ENCODE results near the gene ALDH7A1.
"Not testable (repeated sequence)": the region's sequence is repeated elsewhere in the genome, so short reads cannot be mapped to it uniquely, and the experiment has no call there.

ALDH7A1 gene

DNA sequence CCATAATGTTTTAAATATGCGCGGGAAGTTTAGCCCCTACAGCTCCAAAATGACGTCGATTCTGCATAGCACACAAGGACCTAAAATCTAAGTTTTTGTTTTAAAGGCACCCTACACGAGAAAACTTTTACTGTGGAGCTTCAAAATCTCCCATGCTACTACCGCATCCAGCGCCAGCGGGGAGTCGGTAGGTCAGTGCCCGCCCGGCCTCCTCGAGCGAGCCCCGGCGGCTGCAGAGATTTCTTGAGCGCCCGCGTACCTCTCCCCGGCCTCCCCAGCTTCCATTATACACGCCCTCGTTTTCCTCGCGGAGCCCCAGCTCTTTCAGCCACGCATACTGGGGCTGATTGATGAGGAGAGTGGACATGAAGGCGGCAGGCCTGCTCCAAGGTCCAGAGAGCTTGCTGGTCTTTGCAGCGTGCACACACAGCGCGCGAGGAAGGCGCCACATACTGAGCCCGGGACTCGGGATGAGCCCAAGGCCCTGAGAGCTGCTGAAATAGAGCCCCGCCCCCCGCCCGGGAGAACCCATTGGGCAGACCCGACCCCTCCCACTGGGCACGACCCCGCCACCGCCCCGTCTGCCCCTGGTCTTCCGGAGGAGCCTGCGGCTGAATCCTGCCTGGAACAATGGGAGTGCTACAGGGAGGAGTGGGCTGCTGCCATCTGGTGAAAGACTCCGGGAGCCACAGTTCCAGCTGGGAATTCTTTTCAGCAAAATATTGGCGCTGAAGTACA lies at the start of gene ALDH7A1:
ALDH7A1 (minus strand) TSS at position 472 of the 738 bp plus-strand sequence; CDS start at position 451, 21 bp downstream.
- DNase-seq (ENCODE audit: low read depth): no peak

- DNase-seq (ENCODE audit: low read depth): no peak
These were observed 46.4 kb upstream of the ALDH7A1 start for GRCh38 chr5:126641387-126641786.

DNA sequence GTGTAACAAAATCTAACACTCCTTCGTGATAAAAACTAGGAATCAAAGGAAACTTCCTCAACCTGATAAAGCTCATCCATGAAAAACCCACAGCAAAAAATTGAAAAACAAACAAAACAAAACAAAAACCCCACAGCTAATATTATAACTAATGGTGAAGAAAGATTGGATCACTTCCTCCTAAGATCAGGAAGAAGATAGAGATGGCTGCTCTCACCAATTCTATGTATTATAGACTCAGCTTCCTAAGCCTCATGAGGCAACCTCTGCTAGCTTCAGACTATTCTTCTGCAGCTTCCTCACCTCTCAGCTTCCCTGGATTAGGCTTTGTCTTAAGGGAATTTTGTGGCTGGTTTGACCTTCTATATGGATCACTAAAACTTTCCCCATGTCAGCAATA lies 45.8 kb upstream of the ALDH7A1 start:
- no peak for DNase-seq (ENCODE audit: low read depth)

DNA sequence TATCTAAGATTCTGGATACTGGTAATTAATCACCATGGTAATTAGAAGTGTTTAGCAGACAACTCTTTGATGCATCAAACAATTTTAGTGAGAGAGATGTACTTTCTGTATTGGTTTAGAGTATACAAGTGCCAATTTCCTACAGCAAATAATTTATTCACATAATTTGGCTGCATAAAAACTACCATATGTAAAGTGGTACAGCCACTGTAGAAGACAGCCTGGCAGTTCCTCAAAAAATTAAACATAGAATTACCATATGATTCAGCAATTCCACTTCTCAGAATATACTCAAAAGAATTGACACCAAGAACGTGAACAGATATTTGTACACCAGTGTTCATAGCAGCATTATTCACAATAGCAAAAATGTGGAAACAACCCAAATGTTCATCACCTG lies 41.9 kb upstream of the ALDH7A1 start:
- no peak for DNase-seq (ENCODE audit: low read depth)

- no peak for DNase-seq (ENCODE audit: low read depth)
These were observed 40.6 kb upstream of the ALDH7A1 start for GRCh38 chr5:126635585-126635984.

DNA sequence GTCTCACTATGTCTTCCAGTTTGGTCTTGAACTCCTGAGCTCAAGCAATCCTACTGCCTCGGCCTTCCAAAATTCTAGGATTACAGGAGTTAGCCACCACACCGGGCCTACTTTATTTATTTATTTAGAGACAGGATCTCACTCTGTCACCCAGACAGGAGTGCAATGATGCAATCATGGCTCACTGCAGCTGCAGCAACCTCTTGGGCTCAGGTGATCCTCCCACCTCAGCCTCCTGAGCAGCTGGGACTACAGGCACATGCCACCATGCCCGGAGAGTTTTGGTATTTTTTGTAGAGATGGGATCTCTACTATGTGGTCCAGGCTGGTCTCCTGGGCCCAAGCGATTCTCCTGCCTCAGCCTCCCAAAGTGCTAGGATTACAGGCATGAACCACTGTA lies 38.5 kb upstream of the ALDH7A1 start:
- DNase-seq (ENCODE audit: low read depth): no peak

DNA sequence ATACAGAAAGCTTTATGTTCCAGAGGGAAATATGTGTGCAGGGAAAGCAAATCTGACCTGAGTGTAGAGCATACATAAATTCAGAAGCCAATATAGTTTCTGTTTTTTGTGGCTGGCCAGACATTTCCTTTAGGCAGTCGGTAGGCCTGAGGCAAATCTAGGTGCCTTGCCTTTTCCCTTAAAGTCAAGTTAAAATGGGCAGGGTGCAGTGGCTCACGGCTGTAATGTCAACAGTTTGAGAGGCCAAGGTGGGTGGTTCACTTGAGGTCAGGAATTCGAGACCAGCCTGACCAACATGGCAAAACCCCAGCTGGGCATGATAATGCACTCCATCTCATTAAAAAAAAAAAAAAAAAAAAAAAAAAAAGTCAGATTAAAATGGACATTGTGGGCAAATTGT lies 36.9 kb upstream of the ALDH7A1 start:
- DNase-seq (ENCODE audit: low read depth): no peak

DNA sequence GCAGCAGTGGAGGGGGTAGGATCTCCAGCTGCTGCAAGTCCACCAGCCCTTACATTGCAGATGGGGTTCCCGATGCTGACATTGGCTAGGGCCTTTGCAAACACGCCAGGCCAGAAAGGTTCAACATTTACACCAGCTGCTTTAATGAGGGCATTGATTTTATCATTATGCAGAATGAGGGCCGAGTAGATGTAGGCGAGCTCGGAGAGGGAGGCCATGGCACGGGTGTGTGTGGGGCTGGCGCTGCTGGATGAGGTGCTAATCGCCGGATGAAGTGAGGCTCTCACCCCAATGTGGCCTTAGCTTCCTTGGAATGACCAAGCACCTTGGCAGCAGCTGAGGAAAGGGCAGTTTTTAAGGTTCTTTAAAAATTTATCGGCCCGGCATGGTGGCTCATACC lies 33.1 kb upstream of the ALDH7A1 start:
- DNase-seq (ENCODE audit: low read depth): no peak

DNA sequence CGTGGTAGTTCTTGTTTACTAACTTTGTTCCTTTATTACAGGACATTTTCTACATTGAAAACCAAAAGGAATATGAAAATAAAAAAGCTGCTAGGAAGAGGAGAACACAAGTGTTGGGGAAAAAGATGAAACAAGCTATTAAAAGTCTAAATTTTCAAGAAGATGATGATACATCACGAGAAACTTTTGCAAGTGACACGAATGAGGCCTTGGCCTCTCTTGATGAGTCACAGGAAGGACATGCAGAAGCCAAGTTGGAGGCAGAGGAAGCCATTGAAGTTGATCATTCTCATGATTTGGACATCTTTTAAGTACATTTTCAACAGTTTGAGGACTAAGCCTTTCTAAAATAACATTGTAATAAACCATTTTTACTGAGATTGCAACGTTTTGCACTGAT lies 29.5 kb upstream of the ALDH7A1 start:
- no peak for DNase-seq (ENCODE audit: low read depth)

GRCh38 chr5:126619781-126620180 lies 24.8 kb upstream of the ALDH7A1 start:
- no peak for DNase-seq (ENCODE audit: low read depth)

DNA sequence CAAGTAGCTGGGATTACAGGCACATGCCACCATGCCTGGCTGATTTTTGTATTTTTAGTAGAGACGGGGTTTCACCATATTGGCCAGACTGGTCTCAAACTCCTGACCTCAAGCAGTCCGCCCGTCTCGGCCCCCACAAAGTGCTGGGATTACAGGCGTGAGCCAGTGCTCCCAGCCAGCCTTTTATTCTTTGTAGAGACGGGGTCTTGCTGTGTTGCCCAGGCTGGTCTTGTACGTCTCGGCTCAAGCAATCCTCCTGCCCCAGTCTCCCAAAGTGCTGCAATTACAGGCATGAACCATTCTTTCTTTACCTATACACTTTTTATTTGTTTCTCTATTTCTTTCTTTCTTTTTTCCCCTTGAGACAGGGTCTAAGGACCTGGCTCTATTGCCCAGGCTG lies 22.6 kb upstream of the ALDH7A1 start:
- not testable (repeated sequence) for DNase-seq (ENCODE audit: low read depth)

DNA sequence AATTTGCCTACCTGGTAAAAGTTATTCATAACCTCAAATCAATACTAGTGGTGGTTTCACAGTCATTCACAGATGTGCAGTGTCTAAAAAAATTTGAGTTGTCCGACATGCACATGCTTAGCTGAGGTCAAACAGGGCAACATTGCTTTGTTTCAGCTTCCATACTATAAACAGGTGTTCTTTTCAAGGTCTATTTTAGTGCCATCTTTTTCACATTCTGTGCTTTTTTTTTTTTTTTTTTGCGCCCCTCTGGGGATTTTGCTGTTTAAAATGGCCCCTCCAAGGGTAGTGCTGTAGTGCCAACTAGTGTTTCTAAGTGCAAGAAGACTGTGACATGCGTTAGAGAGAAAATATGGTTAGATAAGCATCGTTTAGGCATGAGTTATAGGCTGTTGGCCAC lies 20.3 kb upstream of the ALDH7A1 start:
- no peak for DNase-seq (ENCODE audit: low read depth)

DNA sequence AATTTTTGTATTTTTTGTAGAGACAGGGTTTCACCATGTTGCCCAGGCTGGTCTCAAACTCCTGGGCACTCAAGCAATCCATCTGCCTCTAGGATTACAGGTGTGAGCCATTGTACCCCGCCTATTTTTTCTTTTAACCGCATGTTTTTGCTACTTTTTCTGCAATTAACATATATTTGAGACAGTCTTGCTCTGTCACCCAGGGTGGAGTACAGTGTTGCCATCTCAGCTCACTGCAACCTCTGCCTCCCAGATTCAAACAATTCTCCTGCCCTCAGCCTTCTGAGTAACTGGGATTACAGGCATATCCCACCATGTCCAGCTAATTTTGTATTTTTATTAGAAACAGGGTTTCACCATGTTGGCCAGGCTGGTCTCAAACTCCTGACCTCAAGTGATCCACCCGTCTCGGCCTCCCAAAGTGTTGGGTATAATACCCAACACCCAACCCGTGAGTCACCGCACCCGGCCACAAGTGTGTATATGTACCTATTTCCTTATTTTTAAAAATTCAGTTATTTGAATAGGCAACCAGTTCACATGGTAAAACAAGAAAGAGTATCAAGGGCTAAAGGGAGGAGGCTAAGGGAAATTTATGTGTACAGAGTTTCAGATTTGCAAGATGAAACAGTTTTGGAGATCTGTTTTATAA lies 19.0 kb upstream of the ALDH7A1 start:
- no peak for DNase-seq (ENCODE audit: low read depth)

- DNase-seq (ENCODE audit: low read depth): no peak
These were observed 15.6 kb upstream of the ALDH7A1 start for GRCh38 chr5:126610616-126611015.

DNA sequence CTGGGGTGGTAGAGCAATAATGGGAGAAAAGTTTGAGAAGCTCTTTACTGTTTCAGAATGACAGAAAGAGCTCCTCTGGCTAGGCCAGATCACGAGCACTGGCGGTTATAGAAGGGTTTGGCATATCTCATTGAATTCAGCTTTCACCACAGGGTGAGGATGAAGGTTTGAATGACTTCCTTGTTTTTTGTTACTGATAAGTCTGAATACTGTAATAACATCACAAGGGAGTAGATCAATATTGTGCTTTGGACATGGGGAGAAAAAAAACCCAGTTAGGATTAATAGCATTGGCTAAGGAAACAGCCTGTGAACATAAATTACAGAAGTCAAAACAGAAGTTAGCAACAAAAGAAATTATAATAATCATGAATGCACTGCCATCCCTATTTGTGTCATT lies 15.1 kb upstream of the ALDH7A1 start:
- no peak for DNase-seq (ENCODE audit: low read depth)

GRCh38 chr5:126605525-126605924 lies 10.5 kb upstream of the ALDH7A1 start:
- no peak for DNase-seq (ENCODE audit: low read depth)

GRCh38 chr5:126603402-126603991 lies 8.5 kb upstream of the ALDH7A1 start:
- no peak for DNase-seq (ENCODE audit: low read depth)

- peak; percentile 60 for DNase-seq (ENCODE audit: low read depth)
These were observed 5.9 kb upstream of the ALDH7A1 start, which contains the start of gene PHAX for GRCh38 chr5:126600631-126601511. Gene PHAX, plus strand, starts transcription at chr5:126600947. Its CDS starts 16 bp downstream, at chr5:126600963.

DNA sequence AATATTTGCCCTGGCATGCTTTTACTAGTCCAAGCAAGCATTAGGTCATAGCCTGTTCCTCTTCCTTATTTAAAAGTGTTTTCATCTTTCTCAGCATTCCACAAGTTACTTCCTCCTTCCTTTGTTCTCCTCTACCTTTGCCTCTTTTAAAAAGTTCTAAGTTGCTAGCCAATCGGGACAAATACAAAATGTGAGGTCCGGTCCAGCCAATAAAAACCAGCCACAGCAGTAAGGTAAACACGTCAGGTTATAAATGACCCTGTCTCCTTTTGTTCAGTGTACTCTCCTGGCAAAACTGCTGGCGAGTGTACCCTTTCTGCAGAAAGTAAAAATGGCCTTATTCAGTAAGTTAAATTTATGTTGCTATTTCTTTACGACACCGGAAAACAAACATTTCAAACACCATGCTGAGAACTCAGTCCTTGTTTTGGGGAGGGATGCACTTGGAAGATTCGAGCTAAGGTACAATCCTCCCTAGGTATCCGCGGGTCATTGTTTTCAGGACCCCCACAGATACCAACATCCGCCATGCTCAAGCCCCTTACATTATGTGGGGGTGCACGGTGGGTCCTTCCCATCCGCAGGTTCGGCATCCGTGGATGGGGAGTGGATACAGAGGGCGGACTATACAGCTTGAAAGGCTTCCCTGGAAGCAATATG lies 5.1 kb upstream of the ALDH7A1 start:
- not testable (repeated sequence) for DNase-seq (ENCODE audit: low read depth)

GRCh38 chr5:126599499-126599898 lies 4.5 kb upstream of the ALDH7A1 start:
- DNase-seq (ENCODE audit: low read depth): no peak

DNA sequence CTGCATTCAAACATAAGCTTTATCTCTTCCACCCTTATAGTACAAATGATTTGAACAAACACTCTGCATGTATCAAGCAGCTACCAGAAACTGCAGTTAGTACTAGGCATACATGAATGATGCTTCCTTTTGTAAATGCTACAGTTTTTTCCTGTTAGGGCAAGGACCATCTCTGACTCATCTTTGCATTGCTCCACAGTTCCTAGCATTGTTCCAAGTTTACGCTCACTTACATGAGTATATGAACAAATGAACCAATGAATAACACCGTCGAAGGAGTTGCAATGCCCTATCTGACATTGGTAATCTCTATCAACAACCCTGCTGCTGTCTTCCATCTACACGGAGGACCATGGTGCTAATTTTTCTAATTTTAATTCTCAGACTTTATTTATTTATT lies 2.1 kb upstream of the ALDH7A1 start:
- no peak for DNase-seq (ENCODE audit: low read depth)

Measured in activated gamma-delta T cell treated with anti-CD3 and anti-CD28 coated beads, Interleukin-2, amount 50 U/mL, for 16 hours (primary cell).